ENCODE data around the gene HDAC9.

HDAC9 gene

GRCh38 chr7:18494821-18495408 is 634 bp upstream of the HDAC9 start:
- DNase-seq (ENCODE audit: low spot score): peak; percentile 51

- no peak for DNase-seq (ENCODE audit: low spot score)
These were observed 772 bp downstream of the HDAC9 start for GRCh38 chr7:18496341-18496700.

- DNase-seq (ENCODE audit: low spot score): no peak
These were observed 1.5 kb downstream of the HDAC9 start for GRCh38 chr7:18497082-18497481.

- DNase-seq (ENCODE audit: low spot score): no peak
These were observed 2.3 kb downstream of the HDAC9 start for GRCh38 chr7:18497800-18498199.

- DNase-seq (ENCODE audit: low spot score): no peak
These were observed 2.8 kb downstream of the HDAC9 start for GRCh38 chr7:18498341-18498740.

- peak; percentile 20 for DNase-seq (ENCODE audit: low spot score)
These were observed 4.0 kb downstream of the HDAC9 start for GRCh38 chr7:18499407-18500177.

GRCh38 chr7:18503126-18503866 is 7.7 kb downstream of the HDAC9 start:
- no peak for DNase-seq (ENCODE audit: low spot score)

- DNase-seq (ENCODE audit: low spot score): no peak
These were observed 9.4 kb downstream of the HDAC9 start for GRCh38 chr7:18504965-18505364.

GRCh38 chr7:18505870-18506460 is 10.4 kb downstream of the HDAC9 start:
- DNase-seq (ENCODE audit: low spot score): peak; percentile 55

GRCh38 chr7:18508443-18509427 is 13.2 kb downstream of the HDAC9 start:
- peak; percentile 83 for DNase-seq (ENCODE audit: low spot score)

- DNase-seq (ENCODE audit: low spot score): no peak
These were observed 13.9 kb downstream of the HDAC9 start for GRCh38 chr7:18509481-18509880.

GRCh38 chr7:18511351-18512140 is 16.0 kb downstream of the HDAC9 start:
- no peak for DNase-seq (ENCODE audit: low spot score)

- no peak for DNase-seq (ENCODE audit: low spot score)
These were observed 17.8 kb downstream of the HDAC9 start for GRCh38 chr7:18513343-18513742.

GRCh38 chr7:18515067-18515466 is 19.5 kb downstream of the HDAC9 start:
- peak; percentile 35 for DNase-seq (ENCODE audit: low spot score)

GRCh38 chr7:18517646-18518045 is 22.1 kb downstream of the HDAC9 start:
- no peak for DNase-seq (ENCODE audit: low spot score)

- no peak for DNase-seq (ENCODE audit: low spot score)
These were observed 23.0 kb downstream of the HDAC9 start for GRCh38 chr7:18518555-18518954.

- DNase-seq (ENCODE audit: low spot score): peak; percentile 43
These were observed 25.1 kb downstream of the HDAC9 start for GRCh38 chr7:18520450-18521235.

- DNase-seq (ENCODE audit: low spot score): no peak
These were observed 25.7 kb downstream of the HDAC9 start for GRCh38 chr7:18521236-18521589.

GRCh38 chr7:18521945-18522566 is 26.5 kb downstream of the HDAC9 start:
- DNase-seq (ENCODE audit: low spot score): no peak

- DNase-seq (ENCODE audit: low spot score): no peak
These were observed 28.7 kb downstream of the HDAC9 start for GRCh38 chr7:18524248-18524647.

Measured in GM03348 (cell line).